Left ventricle myocardium inferior (tissue), 1 donor: ENCODE data around the gene CDC20B. TPM values are rescaled to one million over a fixed set of nuclear protein-coding genes. Genes with fewer than 3 reads are reported as not detected.

Experiments
- DNase-seq: peaks from one replicate; pipeline ENCODE4 v3.0.0-alpha.2; 2020
- H3K27ac ChIP-seq: fragments of 200-600 bp; replicated peaks from 2 replicates; pipeline ENCODE4 v1.8.0; 2021
- H3K27me3 ChIP-seq: fragments of 200-600 bp; 2 replicates; pipeline ENCODE4 v1.8.0; 2021; ENCODE audit warnings: low read depth
- H3K36me3 ChIP-seq: fragments of 200-600 bp; 2 replicates; pipeline ENCODE4 v1.8.0; 2021
- H3K4me1 ChIP-seq: fragments of 200-600 bp; 2 replicates; pipeline ENCODE4 v1.8.0; 2021
- H3K4me3 ChIP-seq: fragments of 200-600 bp; 2 replicates; pipeline ENCODE4 v1.8.0; 2021; ENCODE audit warnings: mild to moderate bottlenecking, moderate library complexity
- H3K9me3 ChIP-seq: fragments of 200-600 bp; replicated peaks from 2 replicates; pipeline ENCODE4 v1.8.0; 2021
- intact Hi-C: fragments of 100-400 bp; cut with micrococcal nuclease; formaldehyde crosslinking; loops from one replicate; pipeline ENCODE4 v1.11.0; 2022
- microRNA-seq: library from miRNA; unstranded; fragments of <30 nt; microRNA quantifications from one replicate; pipeline ENCODE4 v1.2.0, GENCODE V29; 2020
- total RNA-seq: library from RNA; stranded (reverse); fragmentation: NEBNext Ultra II Directional; extraction: Animal tissue kit (Norgen Biotek cat#: 25700); gene quantifications from one replicate; pipeline ENCODE4 v1.2.1, GENCODE V29; 2021
- TF ChIP-seq, protein P1 (sequence below): fragments of 200-600 bp; IDR thresholded peaks from 2 replicates; pipeline ENCODE4 v1.8.0; 2021; ENCODE audit warnings: antibody characterized with exemption, mild to moderate bottlenecking, borderline replicate concordance
- donor health status: DM: no; HTN: yes; CAD: no; lungs with severe emphysema.

CDC20B gene
- total RNA-seq, 1 donor from 2014 or later = not detected

DNA sequence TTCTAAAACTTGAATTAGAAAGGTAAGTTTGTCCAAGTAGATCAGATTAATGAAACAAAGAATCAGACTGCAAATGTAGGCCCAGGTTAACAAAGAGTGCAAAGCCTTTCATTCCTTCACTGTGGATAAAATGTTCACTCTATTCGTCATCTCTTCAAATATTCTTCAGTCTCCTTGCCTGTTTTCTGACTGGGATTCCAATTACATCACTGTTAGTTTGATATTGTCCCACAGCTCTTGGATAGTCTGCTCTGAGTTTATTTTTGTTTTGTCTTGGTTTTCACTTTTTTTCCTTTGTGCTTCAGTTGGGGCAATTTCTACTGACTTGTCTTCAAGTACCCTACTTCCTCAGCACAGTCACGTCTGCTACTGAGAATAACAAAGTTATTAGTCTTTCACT is 109.1 kb downstream of the CDC20B start:
- Histone ChIP-seq H3K4me3 (no peak overlapping the region), H3K4me1 (no peaks in the 10 kb centered on the region), H3K36me3 (no peaks in the 10 kb centered on the region), H3K27me3 (peaks cover 4% of the 10 kb centered on the region), H3K9me3 (no peaks in the 10 kb centered on the region), H3K27ac (no peak overlapping the region)
- TF ChIP-seq, protein P1, sequence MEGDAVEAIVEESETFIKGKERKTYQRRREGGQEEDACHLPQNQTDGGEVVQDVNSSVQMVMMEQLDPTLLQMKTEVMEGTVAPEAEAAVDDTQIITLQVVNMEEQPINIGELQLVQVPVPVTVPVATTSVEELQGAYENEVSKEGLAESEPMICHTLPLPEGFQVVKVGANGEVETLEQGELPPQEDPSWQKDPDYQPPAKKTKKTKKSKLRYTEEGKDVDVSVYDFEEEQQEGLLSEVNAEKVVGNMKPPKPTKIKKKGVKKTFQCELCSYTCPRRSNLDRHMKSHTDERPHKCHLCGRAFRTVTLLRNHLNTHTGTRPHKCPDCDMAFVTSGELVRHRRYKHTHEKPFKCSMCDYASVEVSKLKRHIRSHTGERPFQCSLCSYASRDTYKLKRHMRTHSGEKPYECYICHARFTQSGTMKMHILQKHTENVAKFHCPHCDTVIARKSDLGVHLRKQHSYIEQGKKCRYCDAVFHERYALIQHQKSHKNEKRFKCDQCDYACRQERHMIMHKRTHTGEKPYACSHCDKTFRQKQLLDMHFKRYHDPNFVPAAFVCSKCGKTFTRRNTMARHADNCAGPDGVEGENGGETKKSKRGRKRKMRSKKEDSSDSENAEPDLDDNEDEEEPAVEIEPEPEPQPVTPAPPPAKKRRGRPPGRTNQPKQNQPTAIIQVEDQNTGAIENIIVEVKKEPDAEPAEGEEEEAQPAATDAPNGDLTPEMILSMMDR = no peak
- intact Hi-C loops = no loop called here
- DNase-seq = no peak

DNA sequence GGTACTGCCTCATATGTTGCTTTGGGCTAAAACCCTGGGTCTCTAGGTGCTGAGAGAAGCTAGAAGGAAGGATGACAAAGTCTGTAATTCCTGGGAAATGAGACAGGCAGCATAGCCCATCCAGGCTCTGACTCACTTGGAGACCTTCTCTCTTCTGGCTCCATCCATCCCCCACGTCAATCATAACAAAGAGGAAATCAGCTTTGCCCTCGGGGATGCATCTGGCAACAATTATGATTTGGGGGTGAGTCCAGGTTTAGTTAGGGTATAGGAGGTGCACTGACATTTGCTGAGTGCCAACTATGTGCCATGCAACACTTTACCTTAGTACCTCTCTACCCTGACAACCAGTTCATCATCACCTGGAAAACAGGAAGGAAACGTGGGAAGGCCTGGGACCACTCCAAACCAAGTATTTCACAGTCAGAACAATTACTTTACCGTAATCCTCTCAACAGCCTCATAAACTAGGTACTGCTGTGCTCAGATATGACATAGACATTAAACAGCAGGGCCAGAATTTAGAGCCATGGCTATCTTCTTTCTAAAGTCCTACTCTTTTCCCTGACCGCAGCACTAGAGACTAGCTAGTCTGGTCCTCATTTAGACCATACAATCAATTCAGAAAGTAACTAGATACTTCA is 109.6 kb downstream of the CDC20B start:
- intact Hi-C loops = no loop called here
- TF ChIP-seq, protein P1 = no peak
- no peak for DNase-seq

More for the DNA sequence above, 109.6 kb downstream of the CDC20B start:
- H3K27ac ChIP-seq = no peak overlapping the region
- H3K27me3 ChIP-seq = peaks cover 4% of the 10 kb centered on the region
- H3K4me3 ChIP-seq = no peak overlapping the region
- H3K9me3 ChIP-seq = no peaks in the 10 kb centered on the region
- H3K36me3 ChIP-seq = no peaks in the 10 kb centered on the region
- no peaks in the 10 kb centered on the region for H3K4me1 ChIP-seq

Small RNAs within 50 kb of the gene (microRNA-seq; reads per million reads assigned to microRNA genes)
- gene MIR449A (2.8 reads per million), gene MIR449B (not detected), gene MIR449C (not detected)

Other genes starting within 250 kb of the CDC20B start
- gene ESM1, start 187.6 kb downstream of the CDC20B start, total RNA-seq = 1.2 TPM
- 0.27 TPM for gene GZMK, start 148.9 kb downstream of the CDC20B start, total RNA-seq
- 1.5 TPM for gene GZMA, start 70.5 kb downstream of the CDC20B start, total RNA-seq
- 9.8 TPM for gene GPX8, start 13.0 kb downstream of the CDC20B start, total RNA-seq
- not detected for gene MCIDAS, start 54.1 kb upstream of the CDC20B start, total RNA-seq
- gene CCNO, start 60.4 kb upstream of the CDC20B start, total RNA-seq = not detected
- 22.5 TPM for gene DHX29, start 134.5 kb upstream of the CDC20B start, total RNA-seq
- gene MTREX, start 134.8 kb upstream of the CDC20B start, total RNA-seq = 62.5 TPM